ENCODE data around the gene CHMP2B.
"Not testable (repeated sequence)": the region's sequence is repeated elsewhere in the genome, so short reads cannot be mapped to it uniquely, and the experiment has no call there.

CHMP2B gene

DNA sequence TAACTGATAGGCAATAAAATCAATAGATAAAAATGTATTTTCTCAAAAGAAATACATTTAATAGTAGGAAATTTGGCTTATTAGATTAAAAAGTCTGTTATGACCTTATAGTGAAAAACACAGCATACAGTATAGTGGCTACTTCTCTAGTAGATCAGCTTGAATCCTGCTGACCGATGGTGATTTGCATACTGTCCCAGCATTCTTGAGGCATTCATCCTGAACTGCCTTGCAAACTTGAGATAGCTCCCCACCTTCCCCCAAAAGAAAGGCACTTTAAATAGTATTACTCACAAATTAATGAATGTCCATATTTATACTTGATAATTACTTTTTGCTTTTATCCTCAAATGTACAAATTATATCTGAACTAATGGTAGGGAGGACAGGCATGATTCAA lies 6.7 kb downstream of the CHMP2B start:
- no peak for DNase-seq

DNA sequence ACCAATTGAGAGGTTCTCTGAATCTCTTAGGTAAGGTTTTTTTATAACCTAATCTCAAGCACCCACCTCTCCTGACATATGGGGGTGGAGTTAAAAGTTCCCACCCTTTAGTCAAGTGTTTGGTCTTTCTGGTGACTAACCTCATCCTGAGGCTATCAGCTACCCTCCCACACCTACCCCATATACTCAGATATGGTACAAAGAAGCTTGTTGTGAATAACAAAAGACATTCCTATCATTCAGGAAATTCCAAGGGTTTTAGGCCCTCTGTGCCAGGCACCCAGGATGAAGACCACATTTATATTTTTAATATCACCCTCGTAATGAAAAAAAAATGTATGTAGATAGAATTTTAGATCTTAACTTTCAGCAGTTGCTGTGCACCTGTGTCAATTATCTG lies 9.0 kb downstream of the CHMP2B start:
- DNase-seq, result no peak

DNA sequence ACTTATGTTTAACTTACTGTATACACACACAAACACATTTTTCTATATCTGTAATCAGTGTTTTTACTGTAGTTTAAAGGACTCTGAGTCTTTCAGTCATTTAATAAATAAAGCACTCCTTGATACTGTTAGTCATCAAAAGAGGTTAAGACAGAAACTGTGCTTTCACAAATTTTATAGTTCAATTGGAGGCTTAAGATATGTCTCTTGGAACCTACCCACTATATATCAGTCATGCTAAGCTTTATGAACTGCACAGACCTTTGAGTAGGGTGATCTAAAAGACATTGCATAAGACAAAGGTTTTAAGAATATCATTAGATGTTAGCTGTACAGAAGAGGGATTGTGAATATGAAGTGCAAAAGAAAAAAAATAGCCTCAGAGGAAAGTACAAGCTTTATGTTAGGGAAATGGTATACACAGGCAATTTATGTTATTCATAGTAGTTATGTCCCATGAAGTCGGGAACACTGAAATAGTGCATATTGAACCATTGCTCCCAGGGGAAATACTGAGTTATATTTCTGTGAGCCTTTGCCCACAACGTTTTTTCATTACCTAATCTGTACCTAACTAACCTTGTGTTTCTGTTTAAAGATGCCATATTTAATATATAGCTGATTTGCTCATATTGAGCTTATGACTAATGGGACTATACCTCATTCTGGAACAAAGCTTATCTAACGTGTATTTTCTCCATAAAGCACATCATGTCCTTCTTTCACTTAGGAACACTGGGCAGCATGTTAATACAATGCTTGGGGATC lies 19.7 kb downstream of the CHMP2B start:
- DNase-seq, result no peak

GRCh38 chr3:87247430-87247773 lies 20.3 kb downstream of the CHMP2B start:
- no peak for DNase-seq

- not testable (repeated sequence) for DNase-seq
Measured at GRCh38 chr3:87248231-87248630, 21.1 kb downstream of the CHMP2B start.

DNA sequence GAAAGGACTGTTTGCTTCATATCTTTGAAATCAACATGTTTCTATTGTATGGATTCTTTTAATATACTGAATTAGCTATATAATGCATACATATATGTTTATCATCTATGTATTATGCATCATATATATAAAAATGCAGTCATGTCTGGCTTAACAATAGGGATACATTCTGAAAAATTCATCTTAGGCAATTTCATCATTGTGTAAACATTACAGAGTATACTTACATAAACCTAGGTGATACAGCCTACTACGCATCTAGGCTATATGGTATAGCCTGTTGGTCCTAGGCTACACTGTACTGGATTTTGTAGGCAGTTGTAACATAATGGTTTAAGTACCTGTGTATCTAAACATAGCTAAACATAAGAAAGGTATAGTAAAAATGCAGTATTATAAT lies 21.7 kb downstream of the CHMP2B start:
- DNase-seq, result no peak

GRCh38 chr3:87250009-87250408 lies 22.9 kb downstream of the CHMP2B start:
- DNase-seq, result no peak

GRCh38 chr3:87260270-87260669 lies 33.2 kb downstream of the CHMP2B start:
- DNase-seq, result peak; percentile 14 to 38

DNA sequence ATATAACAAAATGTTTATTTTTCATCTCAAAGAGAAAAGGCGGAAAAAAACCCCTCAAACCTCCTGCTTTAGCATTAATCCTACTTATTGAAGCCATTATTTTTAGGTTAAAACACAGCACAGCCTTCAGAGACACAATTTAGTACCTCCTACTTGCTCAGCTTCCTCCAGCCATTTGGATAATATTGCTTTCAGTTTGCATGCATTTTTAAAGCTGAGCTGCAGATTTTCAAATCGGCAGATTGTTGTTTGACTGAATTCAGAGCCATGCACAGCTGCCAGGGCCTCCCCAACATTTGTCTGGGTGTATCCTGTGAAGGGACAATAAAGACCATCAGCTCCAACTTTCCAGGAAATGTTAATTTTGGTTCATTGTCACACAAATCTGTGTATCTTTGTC lies 34.8 kb downstream of the CHMP2B start:
- no peak for DNase-seq

GRCh38 chr3:87267953-87268645 lies 41.0 kb downstream of the CHMP2B start:
- DNase-seq, result no peak

DNA sequence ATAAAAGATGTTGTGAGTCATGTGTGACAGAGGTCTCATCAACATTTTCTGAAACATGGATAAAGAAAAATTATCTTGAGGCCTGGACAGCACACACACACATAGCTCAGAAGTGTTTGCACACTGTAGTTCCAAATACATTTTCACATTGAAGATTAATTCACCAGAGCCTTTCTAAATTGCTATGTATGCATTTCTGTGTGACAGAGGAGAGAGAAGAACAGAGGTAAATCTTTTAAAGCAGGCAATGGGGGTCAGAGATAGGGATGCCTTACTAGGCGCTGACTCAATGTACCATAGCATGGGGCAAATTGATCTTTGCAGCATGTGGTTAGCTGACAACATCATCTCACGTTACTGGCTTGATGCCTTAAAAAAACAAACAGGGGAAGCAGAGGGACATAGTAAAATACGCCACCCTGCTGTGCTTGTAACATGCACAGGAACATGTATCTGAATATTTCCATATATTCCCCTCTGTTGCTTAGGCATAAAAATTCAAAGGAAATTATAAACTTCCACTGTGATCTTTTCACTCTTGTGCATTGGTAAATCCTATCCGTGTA lies 41.6 kb downstream of the CHMP2B start:
- no peak for DNase-seq

DNA sequence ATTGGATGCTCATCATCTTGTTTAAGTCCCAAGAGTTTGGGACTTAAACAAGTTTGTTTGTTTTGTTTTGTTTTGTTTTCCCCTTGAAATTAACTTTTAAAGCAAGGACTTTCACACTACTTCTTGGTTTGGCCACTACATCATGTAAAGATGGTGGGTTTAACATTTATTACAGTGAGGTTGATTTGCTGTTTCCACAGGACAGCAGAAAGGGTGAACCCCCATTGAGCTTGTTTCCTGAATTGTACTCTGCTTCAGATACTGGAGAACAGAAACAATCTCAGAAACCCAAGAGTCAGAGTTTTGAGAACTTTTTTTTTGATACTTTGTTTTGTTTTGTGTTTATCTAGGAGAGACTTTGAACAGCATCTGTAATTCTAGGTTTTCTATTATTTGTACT lies 42.6 kb downstream of the CHMP2B start:
- DNase-seq, result no peak

GRCh38 chr3:87270908-87271700 lies 44.0 kb downstream of the CHMP2B start:
- DNase-seq, result no peak

GRCh38 chr3:87272718-87273341 lies 45.7 kb downstream of the CHMP2B start:
- DNase-seq, result no peak

DNA sequence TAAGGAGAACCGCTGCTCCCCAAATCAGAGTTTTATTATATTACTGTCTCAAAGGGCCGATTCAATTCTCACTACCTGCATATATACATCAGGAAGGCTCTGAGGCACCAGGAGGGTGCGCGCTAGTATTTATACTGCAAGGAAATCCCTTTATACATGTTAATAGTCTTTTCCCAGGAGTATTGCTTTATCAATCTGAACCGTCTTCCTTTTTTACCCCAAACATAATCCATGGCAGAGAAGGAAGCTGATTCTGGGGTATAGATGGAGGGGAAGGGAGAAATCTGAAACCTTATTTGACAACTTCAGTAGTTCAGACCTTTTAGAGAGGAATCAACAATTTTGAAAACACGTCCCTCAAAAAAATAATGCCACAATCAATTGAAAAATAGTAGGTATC lies 49.4 kb downstream of the CHMP2B start, which contains the start of gene POU1F1:
Gene POU1F1, minus strand, starts transcription at position 101 of the 400 bp plus-strand sequence. CDS start 122 bp downstream, outside the sequence.
- no peak for DNase-seq

DNA sequence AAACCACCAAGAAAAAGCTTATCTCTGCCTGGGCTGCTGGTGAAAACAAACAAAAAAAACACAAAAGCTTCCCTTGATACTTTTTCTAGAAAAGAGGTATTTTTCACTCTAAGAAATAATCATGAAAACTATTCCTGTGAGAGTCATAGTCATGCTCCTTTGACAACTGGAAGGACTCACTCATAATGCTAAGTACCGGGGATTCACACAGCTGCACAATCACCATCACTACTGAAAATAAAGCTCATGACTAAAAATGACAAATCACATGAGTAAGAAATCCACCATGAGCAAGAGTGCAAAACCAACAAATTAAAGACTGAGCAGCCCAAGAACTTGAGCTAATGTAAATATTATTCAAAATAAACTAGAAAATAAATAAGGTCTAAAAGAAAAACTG lies 59.9 kb downstream of the CHMP2B start:
- DNase-seq, result no peak

- DNase-seq, result no peak
Measured at GRCh38 chr3:87288446-87288845, 61.3 kb downstream of the CHMP2B start.

DNA sequence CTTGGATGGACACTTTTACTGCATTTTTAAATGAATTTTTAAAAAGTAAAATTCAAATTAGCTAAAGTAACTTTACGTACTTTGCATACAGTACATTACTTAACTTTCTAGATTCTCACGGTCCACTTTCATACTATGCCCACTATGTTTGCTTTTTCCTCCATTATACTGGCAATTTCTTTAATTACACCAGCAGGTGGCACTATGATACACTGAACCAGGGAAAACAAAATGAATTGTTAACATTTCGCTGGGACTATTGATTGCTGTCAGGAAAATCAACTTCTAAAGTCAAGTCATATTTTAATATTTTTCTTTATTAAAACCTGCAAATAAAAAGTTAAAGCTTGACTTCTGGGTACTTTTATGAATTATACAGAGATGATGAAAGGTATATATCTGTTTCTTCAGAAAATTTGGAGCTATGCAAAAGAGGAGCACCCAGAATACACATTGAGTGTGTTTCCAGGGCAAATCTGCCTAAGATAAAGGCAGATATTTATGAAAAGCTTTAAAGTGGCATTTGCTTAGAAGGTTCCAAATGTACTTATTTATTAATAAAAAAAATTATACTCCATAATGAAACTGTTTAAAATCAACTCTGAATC lies 71.1 kb downstream of the CHMP2B start:
- no peak for DNase-seq

- not testable (repeated sequence) for DNase-seq
Measured at GRCh38 chr3:87305031-87305430, 77.9 kb downstream of the CHMP2B start.

Measured in activated CD4-positive, alpha-beta T cell treated with anti-CD3 and anti-CD28 coated beads, Interleukin-2, amount 50 U/mL, for 4 hours (primary cell).